Tibial nerve (tissue), 4 donors: ENCODE measurements around the gene LRP8. TPM values are rescaled to one million over a fixed set of nuclear protein-coding genes. Genes with fewer than 3 reads are reported as not detected.

ENCODE experiments used
- DNase-seq, 2 donors: peaks; one replicate each; pipeline ENCODE4 v3.0.0-alpha.2; 2019; ENCODE audit warnings: low spot score in 2 of 2
- H3K27ac ChIP-seq, 4 donors: fragments of 200-600 bp; sonication (generic) in 3 of 4; one replicate each; pipeline ENCODE4 v1.5.1; 2017 to 2019; ENCODE audit warnings: mild to moderate bottlenecking in 1 of 4
- H3K27me3 ChIP-seq, 2 donors: fragments of 200-600 bp; sonication (generic) in 1 of 2; one replicate each; pipeline versions ENCODE4 v1.5.1 to v1.6.0; 2017 to 2019
- H3K36me3 ChIP-seq, 3 donors: fragments of 200-600 bp; sonication (generic); one replicate each; pipeline ENCODE4 v1.5.1; 2018 to 2019
- H3K4me1 ChIP-seq, 4 donors: fragments of 200-600 bp; sonication (generic) in 3 of 4; one replicate each; pipeline ENCODE4 v1.5.1; 2017 to 2019
- H3K4me3 ChIP-seq, 4 donors: fragments of 200-600 bp; sonication (generic) in 3 of 4; one replicate each; pipeline ENCODE4 v1.5.1; 2017 to 2019; ENCODE audit warnings: mild to moderate bottlenecking in 1 of 4, moderate library complexity in 1 of 4
- H3K9me3 ChIP-seq, 4 donors: fragments of 200-600 bp; sonication (generic) in 3 of 4; one replicate each; pipeline ENCODE4 v1.5.1; 2017 to 2019
- CTCF ChIP-seq, 5 experiments: fragments of 200-600 bp in 3 of 5; fragments of 450-650 bp in 2 of 5; sonication (generic) in 3 of 5; IDR thresholded peaks; one replicate each; pipeline ENCODE4 v1.5.1; 2016 to 2019; ENCODE audit warnings: antibody characterized with exemption in 5 of 5, mild to moderate bottlenecking in 3 of 5, moderate library complexity in 2 of 5
- EP300 ChIP-seq, 2 donors: sonication (generic); formaldehyde crosslinking; IDR thresholded peaks; one replicate each; pipeline ENCODE4 v1.6.1; 2017; ENCODE audit warnings: antibody characterized with exemption in 2 of 2, mild to moderate bottlenecking in 1 of 2
- POLR2A ChIP-seq, 2 donors: fragments of 450-650 bp; IDR thresholded peaks; one replicate each; pipeline ENCODE4 v1.6.1; 2017; ENCODE audit warnings: antibody characterized with exemption in 2 of 2, mild to moderate bottlenecking in 2 of 2, moderate library complexity in 2 of 2
- WGBS, 2 donors: methylation state at CpG; one replicate each; pipeline ENCODE4 v1.1.5; 2018; 5-methylcytosine and 5-hydroxymethylcytosine counted together
- total RNA-seq, 4 donors: library from RNA; depleted of rRNA; stranded (reverse); fragments of >200 nt; gene quantifications; one replicate each; pipeline ENCODE4 v1.1.0, GENCODE V29; 2016

Gene LRP8
- total RNA-seq, 4 donors from 2014 or later, result 2.2 to 15.0 (median 2.5) TPM

GRCh38 chr1:53328541-53329499 is 950 bp upstream of the LRP8 start:
- no peak for DNase-seq
- H3K4me3 ChIP-seq, result peak overlapping the region; percentile 18 to 72 (median 36)
- no peaks in the 10 kb centered on the region for H3K27me3 ChIP-seq
- no peak overlapping the region for H3K27ac ChIP-seq
- no peaks in the 10 kb centered on the region for H3K9me3 ChIP-seq
- no peaks in the 10 kb centered on the region for H3K36me3 ChIP-seq
- WGBS, 2 donors, result 57 to 60% methylated on average over 31 to 35 of the region's 35 CpGs
- peaks cover 0 to 28% (median 18%) of the 10 kb centered on the region in 4 donors for H3K4me1 ChIP-seq
- TF ChIP-seq CTCF (IDR thresholded peaks at IDR 0.05) (peak in 1 of 5 experiments; percentile 9), POLR2A (IDR thresholded peaks at IDR 0.05) (no peak)

GRCh38 chr1:53327182-53327913 is 522 bp downstream of the LRP8 start:
- Histone ChIP-seq H3K36me3 (no peaks in the 10 kb centered on the region), H3K4me3 (peak overlapping the region; percentile 72 to 90 (median 76)), H3K9me3 (no peaks in the 10 kb centered on the region), H3K27ac (peak overlapping the region in 2 of 4 donors; percentile 29 to 50), H3K4me1 (peaks cover 0 to 28% (median 18%) of the 10 kb centered on the region in 4 donors), H3K27me3 (no peaks in the 10 kb centered on the region)
- WGBS, 2 donors, result 1% methylated on average over 61 of the region's 68 CpGs; no CpG with 5 or more reads in 1 of the 2 donors
- no peak for DNase-seq
- TF ChIP-seq CTCF (IDR thresholded peaks at IDR 0.05), result no peak

GRCh38 chr1:53326598-53327181 is 1.2 kb downstream of the LRP8 start:
- DNase-seq, result no peak
- 1% methylated on average over 27 to 29 of the region's 53 CpGs for WGBS, 2 donors
- TF ChIP-seq CTCF (IDR thresholded peaks at IDR 0.05), result no peak
- TF ChIP-seq EP300 (IDR thresholded peaks at IDR 0.05), result no peak
- TF ChIP-seq POLR2A (IDR thresholded peaks at IDR 0.05), result no peak
- H3K9me3 ChIP-seq, result no peaks in the 10 kb centered on the region
- peaks cover 0 to 28% (median 18%) of the 10 kb centered on the region in 4 donors for H3K4me1 ChIP-seq
- no peaks in the 10 kb centered on the region for H3K27me3 ChIP-seq
- H3K27ac ChIP-seq, result peak overlapping the region in 1 of 4 donors; percentile 73
- no peaks in the 10 kb centered on the region for H3K36me3 ChIP-seq
- H3K4me3 ChIP-seq, result peak overlapping the region; percentile 72 to 90 (median 76)

GRCh38 chr1:53326088-53326597 is 1.7 kb downstream of the LRP8 start:
- Histone ChIP-seq H3K27me3 (no peaks in the 10 kb centered on the region), H3K4me1 (peaks cover 0 to 28% (median 18%) of the 10 kb centered on the region in 4 donors), H3K4me3 (peak overlapping the region; percentile 72 to 90 (median 76)), H3K36me3 (no peaks in the 10 kb centered on the region), H3K9me3 (no peaks in the 10 kb centered on the region), H3K27ac (peak overlapping the region in 3 of 4 donors; percentile 32 to 73 (median 54))
- TF ChIP-seq CTCF (IDR thresholded peaks at IDR 0.05) (no peak), EP300 (IDR thresholded peaks at IDR 0.05) (peak in 1 of 2 donors; percentile 32)
- DNase-seq, result peak; percentile 44 to 72
- WGBS, 2 donors, result 0 to 2% methylated on average over 13 to 31 of the region's 42 CpGs
